Liver (tissue), 9 donors: ENCODE results near the gene LEF1. TPM values are rescaled to one million over a fixed set of nuclear protein-coding genes. Genes with fewer than 3 reads are reported as not detected.

ENCODE experiments used
- DNase-seq: peaks from one replicate; pipeline ENCODE4 v3.0.0-alpha.2; 2017; ENCODE audit warnings: low spot score
- H3K27ac ChIP-seq, 2 donors: one replicate each; pipeline ENCODE4 v1.7.0; 2013; ENCODE audit warnings: inconsistent platforms in 2 of 2, low read length in 2 of 2, control low read depth in 1 of 2, low read depth in 1 of 2, mild to moderate bottlenecking in 1 of 2
- H3K27me3 ChIP-seq, 4 donors: one replicate each; pipeline versions ENCODE4 v1.6.1 to v1.7.0; 2013; ENCODE audit warnings: low read length in 3 of 4, inconsistent platforms in 1 of 4, mild to moderate bottlenecking in 1 of 4, moderate library complexity in 1 of 4; ENCODE audit not compliant: control insufficient read depth in 4 of 4, insufficient read depth in 4 of 4
- H3K36me3 ChIP-seq, 4 donors: one replicate each; pipeline versions ENCODE4 v1.6.1 to v1.7.0; 2013; ENCODE audit warnings: low read length in 3 of 4, mild to moderate bottlenecking in 3 of 4, low read depth in 1 of 4, moderate library complexity in 1 of 4; ENCODE audit not compliant: control insufficient read depth in 4 of 4, insufficient read depth in 3 of 4
- H3K4me1 ChIP-seq, 4 donors: one replicate each; pipeline versions ENCODE4 v1.6.1 to v1.7.0; 2013; ENCODE audit warnings: low read length in 3 of 4, mild to moderate bottlenecking in 3 of 4, moderate library complexity in 1 of 4; ENCODE audit not compliant: control insufficient read depth in 4 of 4, insufficient read depth in 4 of 4
- H3K4me3 ChIP-seq, 3 donors: one replicate each; pipeline versions ENCODE4 v1.6.1 to v1.7.0; 2013; ENCODE audit warnings: low read length in 3 of 3, control low read depth in 1 of 3, low read depth in 1 of 3, mild to moderate bottlenecking in 1 of 3
- H3K9ac ChIP-seq, 2 donors: one replicate each; pipeline ENCODE4 v1.7.0; 2013; ENCODE audit warnings: low read length in 2 of 2, mild to moderate bottlenecking in 2 of 2, moderate library complexity in 2 of 2, control low read depth in 1 of 2, low read depth in 1 of 2
- H3K9me3 ChIP-seq, 4 donors: one replicate each; pipeline versions ENCODE4 v1.6.1 to v1.7.0; 2013; ENCODE audit warnings: low read length in 3 of 4; ENCODE audit not compliant: control insufficient read depth in 4 of 4
- ATF3 ChIP-seq: IDR thresholded peaks from 2 replicates; pipeline ENCODE4 v1.6.1; 2016; ENCODE audit warnings: antibody characterized with exemption
- CTCF ChIP-seq: fragments of 150-350 bp; IDR thresholded peaks from 2 replicates; pipeline ENCODE4 v1.5.1; 2017; ENCODE audit warnings: improper control_type of control experiment, low read depth, low read length; ENCODE audit not compliant: missing input control
- EGR1 ChIP-seq, 2 donors: IDR thresholded peaks; 2 replicates each; pipeline ENCODE4 v1.6.1; 2016 to 2018; ENCODE audit warnings: antibody characterized with exemption in 2 of 2, low read depth in 2 of 2
- FOXA1 ChIP-seq: IDR thresholded peaks from 2 replicates; pipeline ENCODE4 v1.6.1; 2016; ENCODE audit warnings: antibody characterized with exemption
- FOXA2 ChIP-seq: IDR thresholded peaks from 2 replicates; pipeline ENCODE4 v1.6.1; 2016; ENCODE audit warnings: antibody characterized with exemption
- HNF4G ChIP-seq: IDR thresholded peaks from 2 replicates; pipeline ENCODE4 v1.6.1; 2016; ENCODE audit warnings: antibody characterized with exemption
- JUND ChIP-seq, 2 donors: IDR thresholded peaks; 2 replicates each; pipeline ENCODE4 v1.6.1; 2016; ENCODE audit warnings: antibody characterized with exemption in 2 of 2
- NR2F2 ChIP-seq: IDR thresholded peaks from 2 replicates; pipeline ENCODE4 v1.6.1; 2016; ENCODE audit warnings: antibody characterized with exemption
- RAD21 ChIP-seq, 2 donors: IDR thresholded peaks; 2 replicates each; pipeline ENCODE4 v1.6.1; 2016; ENCODE audit warnings: antibody characterized with exemption in 2 of 2, mild to moderate bottlenecking in 2 of 2
- REST ChIP-seq: IDR thresholded peaks from 2 replicates; pipeline ENCODE4 v1.6.1; 2016; ENCODE audit warnings: antibody characterized with exemption, mild to moderate bottlenecking
- RXRA ChIP-seq, 2 donors: IDR thresholded peaks; 2 replicates each; pipeline ENCODE4 v1.6.1; 2017 to 2018; ENCODE audit warnings: antibody characterized with exemption in 2 of 2, mild to moderate bottlenecking in 1 of 2
- SP1 ChIP-seq: IDR thresholded peaks from 2 replicates; pipeline ENCODE4 v1.6.1; 2018; ENCODE audit warnings: antibody characterized with exemption, mild to moderate bottlenecking
- TAF1 ChIP-seq: conservative IDR thresholded peaks from 2 replicates; pipeline ENCODE4 v1.6.1; 2016; ENCODE audit warnings: antibody characterized with exemption, mild to moderate bottlenecking
- YY1 ChIP-seq: IDR thresholded peaks from 2 replicates; pipeline ENCODE4 v1.6.1; 2016; ENCODE audit warnings: antibody characterized with exemption, mild to moderate bottlenecking
- ZBTB33 ChIP-seq: IDR thresholded peaks from 2 replicates; pipeline ENCODE4 v1.6.1; 2016; ENCODE audit warnings: antibody characterized with exemption
- WGBS: extraction: QIAGEN DNeasy Blood & Tissue Kit; methylation state at CpG from one replicate; pipeline ENCODE4 v1.1.7; 2013; 5-methylcytosine and 5-hydroxymethylcytosine counted together
- polyA plus RNA-seq, 2 donors: library from polyadenylated mRNA; stranded (reverse) in 1 of 2; unstranded in 1 of 2; fragments of 200-250 nt in 1 of 2; fragments of >200 nt in 1 of 2; fragmentation: Nextera tagmentation in 1 of 2; extraction: Ambion mirVana in 1 of 2; gene quantifications; one replicate each; pipeline versions ENCODE4 v1.2.1 to v1.2.3, GENCODE V29; 2013 to 2015
- total RNA-seq, 2 donors: library from RNA; depleted of rRNA; stranded (reverse); fragments of >200 nt; gene quantifications; one replicate each; pipeline ENCODE4 v1.2.3, GENCODE V29; 2014
- donor health status: healthy.
- donor health status: healthy.
- donor health status: healthy.
- donor health status: healthy.
- donor health status: healthy.

The LEF1 gene
- total and polyA plus RNA-seq, 4 donors, result 0.22 to 6.4 (median 0.46) TPM

GRCh38 chr4:108199881-108200280 is 31.1 kb upstream of the LEF1 start:
- Histone ChIP-seq H3K36me3 (no peaks in the 10 kb centered on the region), H3K27ac (no peak overlapping the region), H3K4me1 (no peaks in the 10 kb centered on the region), H3K27me3 (no peaks in the 10 kb centered on the region), H3K9me3 (no peaks in the 10 kb centered on the region), H3K9ac (no peak overlapping the region), H3K4me3 (no peak overlapping the region)
- TF ChIP-seq REST (no peak), TAF1 (no peak), HNF4G (no peak), EGR1 (IDR thresholded peaks at IDR 0.05; ENCODE audit: low read depth in 2 of 2) (no peak), YY1 (no peak), ATF3 (no peak), RXRA (IDR thresholded peaks at IDR 0.05) (no peak), CTCF (no peak), RAD21 (IDR thresholded peaks at IDR 0.05) (no peak), FOXA2 (no peak), NR2F2 (no peak), SP1 (no peak), JUND (IDR thresholded peaks at IDR 0.05) (no peak), FOXA1 (no peak), ZBTB33 (no peak)
- DNase-seq, result no peak
- 77% methylated on average over 1 of the region's 1 CpG for WGBS

GRCh38 chr4:108193886-108194672 is 25.3 kb upstream of the LEF1 start:
- Histone ChIP-seq H3K4me3 (no peak overlapping the region), H3K27ac (no peak overlapping the region), H3K4me1 (no peaks in the 10 kb centered on the region), H3K9ac (no peak overlapping the region), H3K27me3 (peaks cover 0 to 4% (median 0%) of the 10 kb centered on the region in 4 donors), H3K9me3 (no peaks in the 10 kb centered on the region), H3K36me3 (no peaks in the 10 kb centered on the region)
- no peak for DNase-seq
- 58% methylated on average over 4 of the region's 4 CpGs for WGBS
- TF ChIP-seq JUND (IDR thresholded peaks at IDR 0.05) (no peak), REST (no peak), CTCF (no peak), YY1 (no peak), EGR1 (IDR thresholded peaks at IDR 0.05; ENCODE audit: low read depth in 2 of 2) (no peak), ZBTB33 (no peak)
